ENCODE measurements around the gene OR7G1.

Gene OR7G1, protein sequence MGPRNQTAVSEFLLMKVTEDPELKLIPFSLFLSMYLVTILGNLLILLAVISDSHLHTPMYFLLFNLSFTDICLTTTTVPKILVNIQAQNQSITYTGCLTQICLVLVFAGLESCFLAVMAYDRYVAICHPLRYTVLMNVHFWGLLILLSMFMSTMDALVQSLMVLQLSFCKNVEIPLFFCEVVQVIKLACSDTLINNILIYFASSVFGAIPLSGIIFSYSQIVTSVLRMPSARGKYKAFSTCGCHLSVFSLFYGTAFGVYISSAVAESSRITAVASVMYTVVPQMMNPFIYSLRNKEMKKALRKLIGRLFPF

GRCh38 chr19:9115307-9115813, at the start of gene OR7G1:
OR7G1 (minus strand) TSS chr19:9115763; CDS start chr19:9115763, 0 bp downstream.
- DNase-seq (ENCODE audit: low read depth in 3 of 3): no peak

DNA sequence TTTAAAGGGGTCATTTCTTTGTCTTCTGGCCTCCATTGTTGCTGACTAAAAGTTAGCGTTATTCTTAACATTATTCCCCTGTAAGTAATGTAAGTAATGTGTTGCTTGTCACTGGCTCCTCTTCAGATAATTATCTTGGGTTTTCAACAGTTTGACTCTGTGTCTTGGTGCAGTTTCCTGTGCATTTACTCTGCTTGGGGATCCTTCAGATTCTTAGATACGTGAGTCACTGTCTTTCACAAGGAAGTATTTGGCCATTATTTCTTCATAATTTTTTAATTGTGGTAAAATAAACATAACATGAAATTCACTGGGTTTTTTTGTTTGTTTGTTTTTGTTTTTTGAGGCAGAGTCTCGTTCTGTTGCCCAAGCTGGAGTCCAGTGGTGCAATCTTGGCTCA, 49.7 kb upstream of the OR7G1 start:
- DNase-seq (ENCODE audit: low read depth in 3 of 3): no peak

GRCh38 chr19:9161427-9161826, 45.9 kb upstream of the OR7G1 start:
- DNase-seq (ENCODE audit: low read depth in 3 of 3): no peak

DNA sequence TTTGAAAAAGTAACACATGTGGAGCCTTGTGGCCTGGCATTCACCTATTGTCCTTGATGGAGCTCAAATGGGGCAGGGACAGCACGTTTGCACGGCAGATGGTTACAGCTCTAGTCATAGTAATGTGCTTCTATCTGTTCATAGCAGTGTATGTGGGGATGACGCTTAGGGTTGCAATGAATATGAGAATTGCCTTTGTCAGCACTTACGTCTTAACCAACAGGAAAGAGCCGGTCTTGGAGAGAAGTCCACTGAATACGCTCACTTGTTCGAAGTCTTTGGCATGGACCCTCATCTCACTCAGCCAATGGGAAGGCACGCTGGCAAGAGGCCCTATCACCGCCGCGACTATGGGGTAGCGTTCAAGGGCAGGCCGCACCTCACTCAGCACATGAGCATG, 44.3 kb upstream of the OR7G1 start:
- DNase-seq (ENCODE audit: low read depth in 3 of 3): no peak

DNA sequence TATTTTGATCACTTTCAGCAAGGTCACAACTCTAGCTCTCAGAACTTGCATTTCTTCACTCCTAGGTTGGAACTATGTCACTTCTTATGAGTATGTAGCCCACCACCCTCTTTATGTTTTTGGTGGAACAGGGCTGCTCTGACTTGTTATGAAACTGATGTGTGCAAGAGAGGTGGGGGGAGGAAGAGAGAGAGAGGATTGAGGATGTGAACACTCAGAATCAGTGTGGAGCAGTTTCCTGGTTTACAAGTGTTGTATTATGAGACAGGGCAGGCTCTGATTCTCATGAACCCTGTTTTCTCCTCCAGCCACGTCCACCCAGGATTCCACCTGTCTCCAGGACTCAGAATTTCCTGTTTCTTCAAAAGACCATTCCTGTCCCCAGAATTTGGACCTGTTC, 40.7 kb upstream of the OR7G1 start:
- no peak for DNase-seq (ENCODE audit: low read depth in 3 of 3)

- DNase-seq (ENCODE audit: low read depth in 3 of 3): no peak
These were observed 40.0 kb upstream of the OR7G1 start for GRCh38 chr19:9155591-9155990.

DNA sequence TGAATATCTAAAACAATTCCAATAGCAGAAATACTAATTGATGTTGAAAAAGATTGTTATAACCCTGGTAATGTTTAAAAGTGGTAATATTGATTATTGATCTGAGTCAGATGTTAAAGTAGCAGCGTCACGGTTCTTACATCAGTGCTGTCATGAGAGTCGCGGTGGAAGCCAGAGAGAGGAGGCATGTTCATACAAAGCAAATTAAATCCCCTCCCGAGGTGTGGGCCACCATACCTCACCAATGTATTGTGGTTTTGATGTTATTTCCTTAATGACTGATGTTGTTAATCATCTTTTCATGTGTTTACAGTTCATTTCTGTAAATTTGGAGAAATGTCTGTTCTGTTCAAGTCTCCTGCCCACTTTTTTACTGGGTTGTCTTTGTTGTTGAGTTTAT, 35.8 kb upstream of the OR7G1 start:
- no peak for DNase-seq (ENCODE audit: low read depth in 3 of 3)

DNA sequence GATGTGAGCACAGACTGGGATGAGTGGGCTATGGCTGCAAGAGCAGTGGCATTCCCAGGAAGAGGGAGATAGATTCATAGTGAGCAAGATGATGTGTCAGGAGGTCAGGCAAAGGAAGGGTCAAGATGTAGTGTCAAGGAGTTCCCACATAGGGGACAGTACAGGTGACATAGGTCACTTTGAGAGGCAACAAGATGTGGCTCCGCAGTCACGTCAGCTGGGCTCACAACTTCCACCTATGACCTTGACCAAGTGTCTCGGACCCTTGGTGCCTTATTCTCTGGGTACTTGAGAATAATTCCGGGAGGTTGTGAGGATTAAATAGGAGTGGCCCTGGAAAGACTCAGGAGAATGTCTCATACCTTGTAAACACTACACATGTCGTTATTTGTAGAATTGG, 35.1 kb upstream of the OR7G1 start:
- DNase-seq (ENCODE audit: low read depth in 3 of 3): no peak

DNA sequence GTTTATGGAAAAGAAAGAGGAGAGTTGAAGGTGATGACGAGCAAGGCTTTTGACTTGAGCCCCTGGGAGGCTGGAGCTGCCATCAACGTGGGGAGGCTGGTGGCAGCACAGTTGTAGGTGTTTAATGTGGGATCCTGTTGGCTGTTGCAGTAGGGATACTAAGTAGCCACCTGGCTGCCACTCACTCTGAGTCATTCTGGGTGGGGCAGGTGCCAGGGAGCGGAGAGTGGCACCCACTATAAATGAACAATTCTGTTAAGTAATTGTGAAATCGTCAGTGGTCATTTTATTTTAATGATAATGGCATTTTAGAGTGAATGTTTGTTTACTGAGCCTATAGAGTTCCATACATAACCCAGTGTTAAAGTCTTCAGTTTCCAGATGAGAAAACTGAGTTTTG, 34.4 kb upstream of the OR7G1 start:
- DNase-seq (ENCODE audit: low read depth in 3 of 3): no peak

- no peak for DNase-seq (ENCODE audit: low read depth in 3 of 3)
These were observed 33.1 kb upstream of the OR7G1 start for GRCh38 chr19:9148697-9149096.

GRCh38 chr19:9146882-9147281, 31.3 kb upstream of the OR7G1 start:
- no peak for DNase-seq (ENCODE audit: low read depth in 3 of 3)

GRCh38 chr19:9144920-9145319, 29.4 kb upstream of the OR7G1 start:
- no peak for DNase-seq (ENCODE audit: low read depth in 3 of 3)

DNA sequence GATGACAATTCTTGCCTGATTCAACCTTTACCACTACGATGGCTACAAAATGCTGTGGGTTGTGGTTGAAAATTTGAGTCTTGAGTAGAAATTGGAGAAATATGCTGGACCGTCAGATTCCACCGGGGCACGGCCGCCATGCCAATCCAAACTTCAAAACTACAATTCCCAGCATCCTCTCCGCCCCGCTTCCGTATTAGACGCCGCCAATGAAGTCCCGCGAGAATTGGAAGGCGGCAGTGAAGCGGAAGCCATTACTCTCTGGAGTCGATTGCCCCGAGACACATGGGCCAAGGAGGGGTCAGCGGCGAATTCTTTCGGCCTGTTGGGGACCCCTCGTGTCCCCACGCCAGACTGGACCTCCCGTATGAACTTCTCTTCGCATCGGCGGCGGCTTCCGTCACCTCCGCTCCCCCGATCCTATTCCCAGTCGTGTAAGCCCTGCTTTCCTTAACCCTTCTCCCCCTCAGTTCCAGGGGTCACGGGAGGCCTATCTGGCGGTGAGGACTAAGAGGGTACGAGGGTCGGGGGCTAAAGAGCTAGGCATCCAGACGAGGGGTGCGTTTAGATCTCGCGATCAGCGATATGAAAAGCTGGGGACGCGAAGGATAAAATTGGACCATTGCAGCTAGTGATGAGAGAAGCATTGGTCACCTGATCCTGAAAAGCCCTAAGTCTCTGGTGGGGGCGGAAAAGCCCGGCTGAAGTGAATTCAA, 24.8 kb upstream of the OR7G1 start, which contains the start of gene ZNF317:
ZNF317 (plus strand) TSS at position 239 of the 716 bp plus-strand sequence. CDS start 15,620 bp downstream, outside the sequence.
- DNase-seq (ENCODE audit: low read depth in 3 of 3): peak; percentile 79 to 87 (median 87)

DNA sequence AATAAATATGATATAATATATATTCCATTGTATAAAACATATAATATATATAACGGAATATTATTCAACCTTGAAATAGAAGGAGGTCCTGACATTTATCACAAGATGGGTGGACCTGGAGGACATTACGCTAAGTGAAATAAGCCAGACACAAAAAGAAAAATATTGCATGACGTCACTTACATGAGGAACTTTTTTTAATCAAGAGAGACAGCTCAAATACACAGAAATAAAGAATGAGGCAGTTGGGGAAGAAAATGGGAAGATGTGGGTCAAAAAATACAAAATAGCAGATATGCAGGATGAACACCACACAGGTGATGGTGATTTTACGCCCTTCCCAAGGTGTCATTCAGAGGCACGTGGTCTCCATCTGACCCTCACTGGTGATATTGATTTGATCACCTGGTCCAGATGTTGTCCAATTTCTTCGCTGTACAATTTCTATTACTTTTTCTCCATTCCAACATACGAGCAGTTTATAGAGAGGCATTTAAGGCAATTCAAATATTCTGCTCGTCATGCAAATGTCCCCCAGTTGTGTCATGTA, 24.1 kb upstream of the OR7G1 start:
- no peak for DNase-seq (ENCODE audit: low read depth in 3 of 3)

- DNase-seq (ENCODE audit: low read depth in 3 of 3): no peak
These were observed 16.9 kb upstream of the OR7G1 start for GRCh38 chr19:9132422-9132821.

GRCh38 chr19:9130965-9131364, 15.4 kb upstream of the OR7G1 start:
- DNase-seq (ENCODE audit: low read depth in 3 of 3): no peak

DNA sequence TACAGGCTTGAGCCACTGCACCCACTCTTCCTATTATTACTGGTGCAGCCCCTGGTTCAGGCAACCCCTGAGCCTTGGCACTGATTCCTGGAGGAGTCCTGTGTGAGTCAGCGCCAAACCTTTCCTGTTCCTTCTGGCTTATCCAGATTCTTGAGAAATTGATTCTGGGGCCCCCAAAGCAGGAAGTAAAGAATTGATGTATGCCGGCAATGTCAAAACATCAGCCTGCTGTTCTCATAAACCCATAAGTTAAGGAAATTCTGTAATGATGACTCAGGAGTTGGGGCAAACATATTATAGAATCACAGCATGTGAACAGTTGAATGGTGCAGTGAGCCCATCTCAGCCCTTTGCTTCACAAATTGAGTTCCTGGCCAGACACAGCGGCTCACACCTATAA, 12.6 kb upstream of the OR7G1 start:
- no peak for DNase-seq (ENCODE audit: low read depth in 3 of 3)

GRCh38 chr19:9126900-9127405, 11.4 kb upstream of the OR7G1 start, which contains the start of gene OR7G3:
OR7G3 (minus strand) TSS chr19:9126950; CDS start chr19:9126950, 0 bp downstream.
- no peak for DNase-seq (ENCODE audit: low read depth in 3 of 3)

DNA sequence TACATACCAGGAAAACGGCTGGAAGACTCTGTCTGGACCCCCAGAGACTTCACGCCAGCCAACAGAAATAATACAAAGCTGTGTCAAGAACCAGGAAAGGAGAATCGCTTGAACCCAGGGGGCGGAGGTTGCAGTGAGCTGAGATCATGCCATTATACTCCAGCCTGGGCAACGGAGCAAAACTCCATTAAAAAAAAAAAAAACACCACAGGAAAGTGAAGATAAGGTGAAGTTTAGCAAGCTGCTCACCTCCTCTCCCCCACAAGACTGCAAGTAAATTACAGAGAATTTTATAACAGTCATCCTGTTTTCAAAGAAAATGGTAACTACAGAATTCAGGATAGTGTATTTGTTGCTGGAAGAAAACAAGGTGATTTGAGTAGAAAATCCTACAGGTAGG, 984 bp upstream of the OR7G1 start:
- DNase-seq (ENCODE audit: low read depth in 3 of 3): no peak

DNA sequence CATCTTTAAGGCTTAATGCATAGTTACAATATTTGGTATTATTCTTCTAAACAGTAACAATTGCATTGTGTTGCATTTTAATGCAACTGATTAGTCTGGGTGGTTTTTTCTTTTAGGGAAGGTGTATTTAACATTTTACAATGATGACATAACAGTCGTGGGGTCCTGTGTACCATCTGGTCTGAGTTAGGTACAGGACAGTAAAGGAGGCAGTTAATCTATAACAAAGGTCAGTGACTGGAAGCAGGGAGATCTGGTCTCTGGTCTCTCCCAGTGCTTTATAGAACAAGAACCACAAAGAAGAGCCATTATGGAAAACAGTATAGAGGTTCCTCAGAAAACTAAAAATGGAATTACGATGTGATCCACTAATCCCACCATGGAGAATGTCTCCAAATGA, 5.6 kb downstream of the OR7G1 start:
- DNase-seq (ENCODE audit: low read depth in 3 of 3): no peak

DNA sequence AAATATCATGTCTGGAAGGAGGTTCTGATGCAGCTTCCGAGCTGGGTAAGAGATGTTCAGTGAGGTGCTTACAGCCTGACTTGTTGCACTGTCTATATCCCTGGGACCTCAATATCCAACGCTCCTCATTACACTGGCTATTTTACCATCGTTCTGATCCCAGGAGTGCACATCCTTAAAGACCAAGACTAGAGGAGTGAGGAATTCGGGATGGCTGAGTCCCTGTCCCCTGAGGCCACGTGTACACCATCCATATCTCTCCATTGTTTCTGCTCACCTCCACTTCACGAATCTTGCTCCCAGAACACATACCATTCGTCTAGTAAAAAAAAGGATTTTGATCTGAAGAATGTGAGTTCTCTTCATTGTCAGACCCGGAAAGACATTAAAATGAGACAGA, 8.2 kb downstream of the OR7G1 start, which contains the start of gene OR7G2:
OR7G2 (minus strand) TSS at position 101 of the 400 bp plus-strand sequence. CDS start 4,232 bp downstream, outside the sequence.
- DNase-seq (ENCODE audit: low read depth in 3 of 3): no peak

GRCh38 chr19:9086761-9087160, 28.8 kb downstream of the OR7G1 start, which contains the start of gene OR1M1:
OR1M1 (plus strand) TSS chr19:9087061; CDS start chr19:9093245, 6,184 bp downstream.
- no peak for DNase-seq (ENCODE audit: low read depth in 3 of 3)
